ENCODE results near the gene TNFSF13. TPM values are rescaled to one million over a fixed set of nuclear protein-coding genes. Genes with fewer than 3 reads are reported as not detected.

The TNFSF13 gene
- total RNA-seq, 1 donor from 2014 or later, result 4.1 TPM

GRCh38 chr17:7561589-7562207 is 3.1 kb downstream of the TNFSF13 start, which contains the start of gene SENP3:
TSS of gene SENP3 (plus strand) at chr17:7561919. CDS start at chr17:7563077, 1,158 bp downstream.
- peak; percentile 87 for DNase-seq (ENCODE audit: low spot score, unreplicated experiment)
- Mint-ChIP-seq H3K4me3 (ENCODE audit: low read depth) (peak within 1 kb of the TSS; percentile 89), H3K9me3 (ENCODE audit: low read depth) (no peaks in the 10 kb centered on the region), H3K27me3 (no peaks in the 10 kb centered on the region), H3K4me1 (ENCODE audit: low read depth) (peaks cover 25% of the 10 kb centered on the region), H3K27ac (peak within 1 kb of the TSS; percentile 96), H3K36me3 (ENCODE audit: insufficient read depth) (no peaks in the 10 kb centered on the region)
- TF ChIP-seq CTCF (IDR thresholded peaks at IDR 0.05; ENCODE audit: unreplicated experiment), result no peak

- no peak for TF ChIP-seq CTCF (IDR thresholded peaks at IDR 0.05; ENCODE audit: unreplicated experiment)
- Mint-ChIP-seq H3K36me3 (ENCODE audit: insufficient read depth) (peaks cover 3% of the 10 kb centered on the region), H3K27ac (peak overlapping the region; percentile 95), H3K4me3 (ENCODE audit: low read depth) (peak overlapping the region; percentile 89), H3K27me3 (no peaks in the 10 kb centered on the region), H3K9me3 (ENCODE audit: low read depth) (no peaks in the 10 kb centered on the region), H3K4me1 (ENCODE audit: low read depth) (peaks cover 25% of the 10 kb centered on the region)
- no peak for DNase-seq (ENCODE audit: low spot score, unreplicated experiment)
Measured at GRCh38 chr17:7562208-7562605, 3.7 kb downstream of the TNFSF13 start.

GRCh38 chr17:7563115-7563869 is 4.7 kb downstream of the TNFSF13 start:
- no peak for DNase-seq (ENCODE audit: low spot score, unreplicated experiment)
- Mint-ChIP-seq H3K4me3 (ENCODE audit: low read depth) (peak overlapping the region; percentile 89), H3K9me3 (ENCODE audit: low read depth) (no peaks in the 10 kb centered on the region), H3K27me3 (no peaks in the 10 kb centered on the region), H3K36me3 (ENCODE audit: insufficient read depth) (peaks cover 7% of the 10 kb centered on the region), H3K4me1 (ENCODE audit: low read depth) (peaks cover 20% of the 10 kb centered on the region), H3K27ac (peak overlapping the region; percentile 95)
- no peak for TF ChIP-seq CTCF (IDR thresholded peaks at IDR 0.05; ENCODE audit: unreplicated experiment)

DNA sequence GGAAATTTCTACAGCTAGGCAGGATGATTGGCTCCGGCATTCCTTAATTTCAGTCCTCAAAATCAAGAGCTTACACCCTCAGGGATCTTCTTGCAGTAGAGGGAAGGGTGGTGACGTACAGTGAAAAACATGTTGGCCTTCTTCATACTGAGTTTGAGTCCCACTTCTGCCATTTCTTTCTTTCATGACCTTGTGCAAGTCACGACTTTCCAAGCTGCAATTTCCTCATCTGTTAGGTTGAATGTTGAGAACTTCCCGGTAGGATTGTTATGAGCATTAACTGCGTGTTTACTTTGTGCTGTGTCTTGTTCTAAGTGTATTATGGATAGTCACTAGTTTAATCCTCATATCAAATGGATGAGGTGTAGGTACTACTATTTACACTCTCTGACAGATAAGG is 11.0 kb downstream of the TNFSF13 start:
- Mint-ChIP-seq H3K36me3 (ENCODE audit: insufficient read depth) (peaks cover 23% of the 10 kb centered on the region), H3K4me1 (ENCODE audit: low read depth) (peaks cover 12% of the 10 kb centered on the region), H3K27ac (no peak overlapping the region), H3K9me3 (ENCODE audit: low read depth) (no peaks in the 10 kb centered on the region), H3K27me3 (no peaks in the 10 kb centered on the region), H3K4me3 (ENCODE audit: low read depth) (no peak overlapping the region)
- no peak for TF ChIP-seq CTCF (IDR thresholded peaks at IDR 0.05; ENCODE audit: unreplicated experiment)
- DNase-seq (ENCODE audit: low spot score, unreplicated experiment), result no peak

DNA sequence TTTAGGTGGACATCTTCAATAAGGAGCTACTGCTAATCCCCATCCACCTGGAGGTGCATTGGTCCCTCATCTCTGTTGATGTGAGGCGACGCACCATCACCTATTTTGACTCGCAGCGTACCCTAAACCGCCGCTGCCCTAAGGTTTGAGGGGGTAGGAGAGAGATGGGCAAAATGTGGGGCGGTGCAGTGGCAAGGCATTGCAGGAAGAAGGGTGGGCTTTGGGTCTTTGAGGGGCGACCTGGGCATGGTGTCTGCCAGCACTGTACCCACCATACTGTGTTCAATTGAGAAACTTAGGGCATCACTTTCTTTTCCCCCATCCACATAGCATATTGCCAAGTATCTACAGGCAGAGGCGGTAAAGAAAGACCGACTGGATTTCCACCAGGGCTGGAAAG is 11.8 kb downstream of the TNFSF13 start:
- Mint-ChIP-seq H3K4me3 (ENCODE audit: low read depth) (no peak overlapping the region), H3K36me3 (ENCODE audit: insufficient read depth) (peaks cover 30% of the 10 kb centered on the region), H3K27me3 (no peaks in the 10 kb centered on the region), H3K4me1 (ENCODE audit: low read depth) (peaks cover 17% of the 10 kb centered on the region), H3K27ac (peak overlapping the region; percentile 62), H3K9me3 (ENCODE audit: low read depth) (no peaks in the 10 kb centered on the region)
- no peak for DNase-seq (ENCODE audit: low spot score, unreplicated experiment)
- no peak for TF ChIP-seq CTCF (IDR thresholded peaks at IDR 0.05; ENCODE audit: unreplicated experiment)

Measured in progenitor cell of endocrine pancreas (in vitro differentiated cells).